SJSA1 (cell line): ENCODE data around the gene GREM1. TPM values are rescaled to one million over a fixed set of nuclear protein-coding genes. Genes with fewer than 3 reads are reported as not detected.
A peak's percentile ranks its signal among the peaks of the same experiment; 100 is the strongest.

Experiments
- DNase-seq, 2 experiments: peaks; one replicate each; pipeline ENCODE4 v3.0.0-alpha.2; 2015 to 2020; ENCODE audit warnings: low spot score in 2 of 2, low read depth in 1 of 2
- H3K27ac ChIP-seq: fragments of 250-450 bp; sonication (Bioruptor Pico); 2 replicates; pipeline ENCODE4 v1.5.1; 2020; ENCODE audit warnings: mild to moderate bottlenecking, moderate library complexity
- H3K27me3 ChIP-seq: fragments of 250-450 bp; sonication (Bioruptor Pico); replicated peaks from 2 replicates; pipeline ENCODE4 v1.5.1; 2020; ENCODE audit warnings: mild to moderate bottlenecking, moderate library complexity
- H3K36me3 ChIP-seq: fragments of 250-450 bp; sonication (Bioruptor Pico); 2 replicates; pipeline ENCODE4 v1.5.1; 2020; ENCODE audit warnings: mild to moderate bottlenecking
- H3K4me1 ChIP-seq: fragments of 250-450 bp; sonication (Bioruptor Pico); replicated peaks from 2 replicates; pipeline ENCODE4 v1.6.1; 2021; ENCODE audit warnings: mild to moderate bottlenecking
- H3K4me3 ChIP-seq: fragments of 250-450 bp; sonication (Bioruptor Pico); 2 replicates; pipeline ENCODE4 v1.5.1; 2020; ENCODE audit warnings: mild to moderate bottlenecking
- H3K9me3 ChIP-seq: fragments of 250-450 bp; sonication (Bioruptor Pico); replicated peaks from 2 replicates; pipeline ENCODE4 v1.5.1; 2020; ENCODE audit warnings: mild to moderate bottlenecking
- total RNA-seq: library from RNA; depleted of rRNA; stranded (reverse); fragments of >200 nt; shearing (Covaris generic); gene quantifications from 2 replicates; pipeline ENCODE4 v1.2.3, GENCODE V29; 2014

GREM1 gene
- total RNA-seq, 1 experiment from 2014 or later = 12.8 TPM

- Histone ChIP-seq H3K27me3 (no peaks in the 10 kb centered on the region), H3K9me3 (no peaks in the 10 kb centered on the region), H3K27ac (peak overlapping the region; percentile 25), H3K4me1 (peaks cover 5% of the 10 kb centered on the region), H3K4me3 (no peak overlapping the region), H3K36me3 (no peaks in the 10 kb centered on the region)
- no peak for DNase-seq
Measured at GRCh38 chr15:32706704-32707103, 11.1 kb upstream of the GREM1 start.

DNA sequence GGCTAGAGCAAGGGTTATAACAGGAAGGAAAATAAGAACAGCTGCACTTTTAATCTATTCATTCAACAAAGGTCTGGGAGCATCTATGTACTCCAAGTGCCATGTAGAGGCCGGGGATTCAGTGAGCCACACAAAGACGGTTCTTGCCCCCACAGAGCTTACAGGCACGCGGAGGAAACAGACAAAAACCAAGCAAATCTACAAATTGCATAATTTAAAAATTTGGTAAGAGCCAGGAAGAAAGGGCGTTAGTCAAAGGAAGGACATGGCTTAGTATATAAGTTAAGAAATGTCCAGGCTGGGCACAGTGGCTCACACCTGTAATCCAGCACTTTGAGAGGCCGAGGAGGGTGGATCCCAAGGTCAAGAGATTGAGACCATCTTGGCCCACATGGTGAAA, 10.4 kb upstream of the GREM1 start:
- H3K4me3 ChIP-seq = no peak overlapping the region
- no peak overlapping the region for H3K27ac ChIP-seq
- H3K27me3 ChIP-seq = no peaks in the 10 kb centered on the region
- no peak for DNase-seq
- peaks cover 5% of the 10 kb centered on the region for H3K4me1 ChIP-seq
- no peaks in the 10 kb centered on the region for H3K9me3 ChIP-seq
- no peaks in the 10 kb centered on the region for H3K36me3 ChIP-seq

GRCh38 chr15:32709295-32710033, 8.3 kb upstream of the GREM1 start:
- Histone ChIP-seq H3K27ac (no peak overlapping the region), H3K9me3 (no peaks in the 10 kb centered on the region), H3K27me3 (peaks cover 12% of the 10 kb centered on the region), H3K4me1 (peaks cover 5% of the 10 kb centered on the region), H3K36me3 (no peaks in the 10 kb centered on the region), H3K4me3 (no peak overlapping the region)
- no peak for DNase-seq

GRCh38 chr15:32715276-32715675, 2.5 kb upstream of the GREM1 start:
- H3K4me1 ChIP-seq = peaks cover 26% of the 10 kb centered on the region
- H3K27ac ChIP-seq = no peak overlapping the region
- no peak overlapping the region for H3K4me3 ChIP-seq
- peaks cover 37% of the 10 kb centered on the region for H3K27me3 ChIP-seq
- DNase-seq = peak in 1 of 2 experiments; percentile 23
- H3K36me3 ChIP-seq = no peaks in the 10 kb centered on the region; the same call in 1 of the 2 replicates
- H3K9me3 ChIP-seq = peaks cover 3% of the 10 kb centered on the region; the same call in 1 of the 2 replicates

DNA sequence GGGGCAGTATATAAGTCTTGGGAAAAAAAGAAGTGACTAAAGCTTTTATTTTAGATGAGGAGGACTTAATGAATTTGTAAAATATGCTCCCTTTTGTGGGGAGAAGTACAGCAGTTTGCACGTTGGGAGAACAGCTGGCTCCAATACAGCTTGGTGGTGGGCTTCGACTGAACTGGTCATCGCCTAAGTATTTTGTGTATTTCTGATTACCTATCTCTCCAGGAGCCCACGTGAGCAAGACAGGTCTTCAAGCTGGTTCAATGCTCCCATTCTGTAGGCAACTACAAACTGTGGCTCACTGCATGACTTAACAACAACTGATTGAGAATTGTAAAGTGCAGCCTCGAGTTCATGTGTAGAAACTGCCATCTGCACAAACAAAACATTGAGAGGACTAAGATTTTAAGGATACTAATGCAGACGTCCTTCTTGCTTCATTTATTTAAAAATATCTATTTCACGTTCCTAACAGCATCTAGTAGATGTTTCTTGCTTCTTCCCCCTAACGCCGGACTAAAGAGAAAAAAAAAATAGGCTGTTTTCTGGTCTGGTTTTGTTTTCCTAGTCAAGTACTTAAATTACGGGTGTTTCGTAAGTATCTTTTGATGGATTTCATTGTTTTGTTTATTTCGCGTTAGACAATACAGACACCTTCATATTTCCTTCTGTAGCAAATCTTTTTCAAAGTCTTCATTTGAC, 1.4 kb upstream of the GREM1 start:
- DNase-seq = no peak
- Histone ChIP-seq H3K4me1 (peaks cover 26% of the 10 kb centered on the region), H3K27me3 (peaks cover 37% of the 10 kb centered on the region), H3K4me3 (no peak overlapping the region), H3K27ac (no peak overlapping the region), H3K36me3 (no peaks in the 10 kb centered on the region; the same call in 1 of the 2 replicates), H3K9me3 (peaks cover 3% of the 10 kb centered on the region; the same call in 1 of the 2 replicates)

DNA sequence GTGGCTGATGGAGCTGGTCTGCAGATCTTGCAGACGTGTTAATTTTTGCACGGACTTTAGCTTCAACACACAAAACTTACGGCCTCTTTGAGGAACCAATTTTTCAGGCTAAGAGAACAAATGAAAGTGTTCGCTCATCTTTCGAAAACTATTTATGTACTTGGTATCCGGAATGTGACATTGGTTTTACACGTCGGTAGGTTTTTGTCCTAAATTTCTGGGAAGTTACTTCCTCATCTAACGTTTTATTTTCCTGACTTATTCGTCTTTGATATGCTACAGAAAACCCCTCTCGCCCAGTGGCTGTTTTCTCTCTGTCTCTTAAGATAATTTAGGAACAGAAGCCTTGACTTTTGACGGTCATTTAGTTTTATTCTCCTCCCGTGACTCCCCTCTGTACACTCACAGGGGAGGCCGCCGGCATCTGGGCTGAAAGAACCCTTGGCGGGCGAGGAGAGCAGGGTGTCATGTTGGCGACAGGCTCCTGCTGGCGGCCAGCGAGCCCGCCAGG, 834 bp upstream of the GREM1 start:
- Histone ChIP-seq H3K36me3 (no peaks in the 10 kb centered on the region; the same call in 1 of the 2 replicates), H3K27me3 (peaks cover 37% of the 10 kb centered on the region), H3K27ac (no peak overlapping the region), H3K9me3 (peaks cover 3% of the 10 kb centered on the region; the same call in 1 of the 2 replicates), H3K4me1 (peaks cover 26% of the 10 kb centered on the region), H3K4me3 (peak overlapping the region; percentile 48)
- no peak for DNase-seq

- peak; percentile 46 to 54 for DNase-seq
- peaks cover 3% of the 10 kb centered on the region; the same call in 1 of the 2 replicates for H3K9me3 ChIP-seq
- peaks cover 26% of the 10 kb centered on the region for H3K4me1 ChIP-seq
- H3K27ac ChIP-seq = peak overlapping the region; percentile 21
- peak overlapping the region; percentile 48 for H3K4me3 ChIP-seq
- H3K27me3 ChIP-seq = peaks cover 36% of the 10 kb centered on the region
- H3K36me3 ChIP-seq = no peaks in the 10 kb centered on the region; the same call in 1 of the 2 replicates
Measured at GRCh38 chr15:32718227-32718820, 520 bp downstream of the GREM1 start.

- no peaks in the 10 kb centered on the region; the same call in 1 of the 2 replicates for H3K36me3 ChIP-seq
- peak; percentile 47 to 48 for DNase-seq
- peaks cover 26% of the 10 kb centered on the region for H3K4me1 ChIP-seq
- peak overlapping the region; percentile 21 for H3K27ac ChIP-seq
- H3K9me3 ChIP-seq = peaks cover 3% of the 10 kb centered on the region; the same call in 1 of the 2 replicates
- H3K4me3 ChIP-seq = peak overlapping the region; percentile 48
- H3K27me3 ChIP-seq = peaks cover 29% of the 10 kb centered on the region
Measured at GRCh38 chr15:32718821-32719716, 1.3 kb downstream of the GREM1 start.

GRCh38 chr15:32721596-32721995, 3.8 kb downstream of the GREM1 start:
- DNase-seq = no peak
- Histone ChIP-seq H3K4me1 (peaks cover 23% of the 10 kb centered on the region), H3K27ac (no peak overlapping the region), H3K9me3 (peaks cover 3% of the 10 kb centered on the region; the same call in 1 of the 2 replicates), H3K4me3 (no peak overlapping the region), H3K27me3 (peaks cover 21% of the 10 kb centered on the region), H3K36me3 (no peaks in the 10 kb centered on the region; the same call in 1 of the 2 replicates)

DNA sequence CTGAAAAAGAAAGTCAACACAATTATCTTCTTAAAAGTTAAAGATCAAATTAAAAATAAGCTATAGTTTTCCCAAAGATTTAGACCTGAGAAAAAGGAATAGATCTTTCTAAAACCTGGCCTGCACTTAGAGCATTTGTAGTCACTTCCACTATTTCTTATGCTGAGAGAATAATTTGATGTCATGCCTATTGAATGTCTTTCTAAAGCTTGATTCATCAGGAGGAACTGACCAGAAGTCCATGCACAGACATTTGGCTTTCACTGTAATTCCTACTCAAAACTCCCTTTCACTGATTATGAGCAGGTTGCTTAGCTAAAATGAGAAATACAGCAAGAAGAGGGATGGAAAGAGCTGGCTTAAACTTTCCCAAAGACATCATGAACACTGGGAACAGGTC, 4.3 kb downstream of the GREM1 start:
- Histone ChIP-seq H3K27me3 (peaks cover 15% of the 10 kb centered on the region), H3K9me3 (peaks cover 3% of the 10 kb centered on the region; the same call in 1 of the 2 replicates), H3K27ac (no peak overlapping the region), H3K4me1 (peaks cover 23% of the 10 kb centered on the region), H3K36me3 (no peaks in the 10 kb centered on the region; the same call in 1 of the 2 replicates), H3K4me3 (no peak overlapping the region)
- no peak for DNase-seq

GRCh38 chr15:32723171-32723948, 5.6 kb downstream of the GREM1 start:
- H3K27me3 ChIP-seq = peaks cover 5% of the 10 kb centered on the region; the same call in 1 of the 2 replicates
- no peak overlapping the region for H3K27ac ChIP-seq
- H3K9me3 ChIP-seq = no peaks in the 10 kb centered on the region
- no peak for DNase-seq
- H3K4me1 ChIP-seq = peaks cover 12% of the 10 kb centered on the region
- no peaks in the 10 kb centered on the region; the same call in 1 of the 2 replicates for H3K36me3 ChIP-seq
- no peak overlapping the region for H3K4me3 ChIP-seq

- no peak for DNase-seq
- peaks cover 3% of the 10 kb centered on the region; the same call in 1 of the 2 replicates for H3K36me3 ChIP-seq
- H3K27me3 ChIP-seq = no peaks in the 10 kb centered on the region
- no peak overlapping the region for H3K4me3 ChIP-seq
- H3K4me1 ChIP-seq = peaks cover 19% of the 10 kb centered on the region
- H3K27ac ChIP-seq = no peak overlapping the region
- no peaks in the 10 kb centered on the region for H3K9me3 ChIP-seq
Measured at GRCh38 chr15:32729700-32730395, 12.0 kb downstream of the GREM1 start.
